ENCODE measurements around the gene PTDSS2.
"Not testable (repeated sequence)": the region's sequence is repeated elsewhere in the genome, so short reads cannot be mapped to it uniquely, and the experiment has no call there.

The PTDSS2 gene

GRCh38 chr11:450809-451451, 851 bp downstream of the PTDSS2 start:
- peak; percentile 54 for DNase-seq (ENCODE audit: low spot score)

GRCh38 chr11:451738-452137, 1.7 kb downstream of the PTDSS2 start:
- no peak for DNase-seq (ENCODE audit: low spot score)

GRCh38 chr11:452203-452744, 2.2 kb downstream of the PTDSS2 start:
- DNase-seq (ENCODE audit: low spot score) = no peak

GRCh38 chr11:452916-453527, 2.9 kb downstream of the PTDSS2 start:
- no peak for DNase-seq (ENCODE audit: low spot score)

GRCh38 chr11:453564-453963, 3.5 kb downstream of the PTDSS2 start:
- DNase-seq (ENCODE audit: low spot score) = no peak

- no peak for DNase-seq (ENCODE audit: low spot score)
Measured at GRCh38 chr11:454043-454442, 4.0 kb downstream of the PTDSS2 start.

- no peak for DNase-seq (ENCODE audit: low spot score)
Measured at GRCh38 chr11:454801-455565, 4.9 kb downstream of the PTDSS2 start.

- DNase-seq (ENCODE audit: low spot score) = no peak
Measured at GRCh38 chr11:455566-456147, 5.6 kb downstream of the PTDSS2 start.

- DNase-seq (ENCODE audit: low spot score) = no peak
Measured at GRCh38 chr11:456533-456932, 6.5 kb downstream of the PTDSS2 start.

- no peak for DNase-seq (ENCODE audit: low spot score)
Measured at GRCh38 chr11:457111-457760, 7.2 kb downstream of the PTDSS2 start.

GRCh38 chr11:459511-460220, 9.6 kb downstream of the PTDSS2 start:
- DNase-seq (ENCODE audit: low spot score) = no peak

- no peak for DNase-seq (ENCODE audit: low spot score)
Measured at GRCh38 chr11:460331-461199, 10.5 kb downstream of the PTDSS2 start.

GRCh38 chr11:461626-462025, 11.5 kb downstream of the PTDSS2 start:
- no peak for DNase-seq (ENCODE audit: low spot score)

- no peak for DNase-seq (ENCODE audit: low spot score)
Measured at GRCh38 chr11:462107-462890, 12.2 kb downstream of the PTDSS2 start.

GRCh38 chr11:464316-464715, 14.2 kb downstream of the PTDSS2 start:
- DNase-seq (ENCODE audit: low spot score) = no peak

- no peak for DNase-seq (ENCODE audit: low spot score)
Measured at GRCh38 chr11:465896-466530, 15.9 kb downstream of the PTDSS2 start.

GRCh38 chr11:468036-468435, 18.0 kb downstream of the PTDSS2 start:
- DNase-seq (ENCODE audit: low spot score) = no peak

GRCh38 chr11:468493-468892, 18.4 kb downstream of the PTDSS2 start:
- no peak for DNase-seq (ENCODE audit: low spot score)

GRCh38 chr11:469026-469683, 19.1 kb downstream of the PTDSS2 start:
- DNase-seq (ENCODE audit: low spot score) = not testable (repeated sequence)

Measured in cerebellar cortex (tissue), 1 donor.